ENCODE data around the gene DCLK1. TPM values are rescaled to one million over a fixed set of nuclear protein-coding genes. Genes with fewer than 3 reads are reported as not detected.

Gene DCLK1
- total and polyA plus RNA-seq, 12 donors, result 0.68 to 22.6 (median 2.3) TPM

DNA sequence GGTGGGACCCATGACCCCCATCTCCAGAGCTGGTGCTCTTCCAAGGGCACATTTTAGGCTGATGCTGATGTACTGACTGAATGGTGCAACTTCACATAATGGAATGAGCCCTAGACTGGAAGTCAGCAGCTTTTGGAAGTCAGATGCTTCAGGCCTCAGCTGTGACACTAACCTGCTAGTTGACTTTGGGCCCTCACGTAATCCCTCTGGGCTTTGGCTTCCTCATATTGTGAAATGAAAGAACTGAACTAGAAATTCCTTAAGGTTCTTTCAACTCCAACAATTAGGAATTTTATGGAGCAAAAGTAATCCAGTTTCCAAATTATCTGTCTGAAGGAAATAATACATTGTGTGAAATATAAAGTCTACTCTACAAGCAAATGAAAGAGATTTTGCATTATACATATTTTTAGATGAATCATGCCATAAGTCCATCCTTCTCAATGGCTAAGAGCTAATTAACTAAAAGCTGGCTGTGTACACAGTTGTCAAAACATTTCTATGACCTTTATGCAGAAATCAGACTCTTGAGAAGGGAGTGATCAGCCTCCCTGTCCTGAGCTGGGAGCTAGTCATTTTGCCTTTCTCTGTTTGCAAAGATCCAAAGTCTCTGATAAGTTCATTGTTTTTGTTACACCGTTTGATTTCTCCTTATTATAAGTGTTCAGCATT, 204.2 kb downstream of the DCLK1 start:
- TF ChIP-seq POLR2A (IDR thresholded peaks at IDR 0.05), result no peak
- TF ChIP-seq, protein P1, sequence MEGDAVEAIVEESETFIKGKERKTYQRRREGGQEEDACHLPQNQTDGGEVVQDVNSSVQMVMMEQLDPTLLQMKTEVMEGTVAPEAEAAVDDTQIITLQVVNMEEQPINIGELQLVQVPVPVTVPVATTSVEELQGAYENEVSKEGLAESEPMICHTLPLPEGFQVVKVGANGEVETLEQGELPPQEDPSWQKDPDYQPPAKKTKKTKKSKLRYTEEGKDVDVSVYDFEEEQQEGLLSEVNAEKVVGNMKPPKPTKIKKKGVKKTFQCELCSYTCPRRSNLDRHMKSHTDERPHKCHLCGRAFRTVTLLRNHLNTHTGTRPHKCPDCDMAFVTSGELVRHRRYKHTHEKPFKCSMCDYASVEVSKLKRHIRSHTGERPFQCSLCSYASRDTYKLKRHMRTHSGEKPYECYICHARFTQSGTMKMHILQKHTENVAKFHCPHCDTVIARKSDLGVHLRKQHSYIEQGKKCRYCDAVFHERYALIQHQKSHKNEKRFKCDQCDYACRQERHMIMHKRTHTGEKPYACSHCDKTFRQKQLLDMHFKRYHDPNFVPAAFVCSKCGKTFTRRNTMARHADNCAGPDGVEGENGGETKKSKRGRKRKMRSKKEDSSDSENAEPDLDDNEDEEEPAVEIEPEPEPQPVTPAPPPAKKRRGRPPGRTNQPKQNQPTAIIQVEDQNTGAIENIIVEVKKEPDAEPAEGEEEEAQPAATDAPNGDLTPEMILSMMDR (IDR thresholded peaks at IDR 0.05), result no peak
- intact Hi-C loops (cut with DNase I), result no loop called here
- no peaks in the 10 kb centered on the region for H3K36me3 ChIP-seq (replicated peaks in 1 of 2)
- peak in 1 of 7 donors; percentile 12 for DNase-seq
- no peaks in the 10 kb centered on the region for H3K27me3 ChIP-seq
- 73 to 90% (median 79%) methylated on average over 2 of the region's 2 CpGs for WGBS, 4 donors
- peaks cover 0 to 9% of the 10 kb centered on the region in 2 donors for H3K4me1 ChIP-seq (replicated peaks in 1 of 2)
- H3K27ac ChIP-seq, result peak overlapping the region in 2 of 5 donors; percentile 70 to 74
- no peaks in the 10 kb centered on the region for H3K9me3 ChIP-seq (replicated peaks in 1 of 3)
- H3K4me3 ChIP-seq, result no peak overlapping the region

DNA sequence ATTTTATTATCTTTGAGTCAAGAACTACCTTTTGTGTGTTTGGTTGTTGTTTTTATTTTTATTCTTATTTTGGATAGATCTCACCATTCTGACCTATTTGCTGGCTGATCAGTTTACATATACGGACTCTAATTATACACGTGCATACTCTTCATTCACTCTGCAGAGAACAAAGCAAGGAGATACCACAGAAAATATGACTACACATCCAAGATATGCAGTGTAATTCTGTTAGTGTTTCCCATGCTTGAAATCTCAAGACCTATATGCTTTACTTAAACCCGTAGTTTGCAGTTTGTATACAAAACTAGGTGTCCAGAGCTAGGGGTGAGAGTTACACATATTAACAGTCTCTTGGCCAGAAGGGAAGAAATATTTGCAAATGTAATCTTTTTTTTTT, 205.5 kb downstream of the DCLK1 start:
- WGBS, 4 donors, result 89 to 95% (median 93%) methylated on average over 3 of the region's 3 CpGs
- peaks cover 0 to 9% of the 10 kb centered on the region in 2 donors for H3K4me1 ChIP-seq (replicated peaks in 1 of 2)
- no peak overlapping the region for H3K4me3 ChIP-seq
- H3K9me3 ChIP-seq (replicated peaks in 1 of 3), result no peaks in the 10 kb centered on the region
- H3K36me3 ChIP-seq (replicated peaks in 1 of 2), result no peaks in the 10 kb centered on the region
- intact Hi-C loops (cut with DNase I), result no loop called here
- H3K27ac ChIP-seq, result no peak overlapping the region
- DNase-seq, result no peak
- no peaks in the 10 kb centered on the region for H3K27me3 ChIP-seq
- TF ChIP-seq, protein P1 (IDR thresholded peaks at IDR 0.05), result no peak
- TF ChIP-seq POLR2A (IDR thresholded peaks at IDR 0.05), result no peak

DNA sequence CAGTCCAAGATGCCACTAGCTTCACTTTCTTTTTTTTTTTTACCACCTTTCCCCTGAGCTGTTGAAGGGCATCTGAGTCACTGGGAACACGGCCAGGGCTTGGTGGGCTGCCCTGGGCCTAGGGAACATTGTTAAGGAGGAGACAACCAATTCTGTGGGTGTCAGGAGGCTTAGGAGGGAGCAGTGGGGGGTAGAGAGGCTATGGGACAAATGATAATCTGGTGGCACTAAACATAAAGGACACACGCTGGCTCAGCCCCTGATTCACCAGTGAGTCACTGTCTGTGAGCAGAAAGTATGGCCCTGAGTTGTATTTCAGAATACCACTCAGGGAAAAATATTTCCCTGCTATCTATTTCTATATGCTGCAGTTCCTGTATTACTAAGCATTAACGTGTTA, 207.8 kb downstream of the DCLK1 start:
- no peaks in the 10 kb centered on the region for H3K9me3 ChIP-seq (replicated peaks in 1 of 3)
- no peak overlapping the region for H3K4me3 ChIP-seq
- intact Hi-C loops (cut with DNase I), result no loop called here
- WGBS, 4 donors, result 38 to 46% (median 41%) methylated on average over 3 of the region's 3 CpGs
- no peak for TF ChIP-seq POLR2A (IDR thresholded peaks at IDR 0.05)
- TF ChIP-seq, protein P1 (IDR thresholded peaks at IDR 0.05), result no peak
- H3K4me1 ChIP-seq (replicated peaks in 1 of 2), result peaks cover 0 to 9% of the 10 kb centered on the region in 2 donors
- no peaks in the 10 kb centered on the region for H3K27me3 ChIP-seq
- peak in 6 of 7 donors; percentile 37 to 57 (median 52) for DNase-seq
- peak overlapping the region in 1 of 5 donors; percentile 0 for H3K27ac ChIP-seq
- H3K36me3 ChIP-seq (replicated peaks in 1 of 2), result no peaks in the 10 kb centered on the region

DNA sequence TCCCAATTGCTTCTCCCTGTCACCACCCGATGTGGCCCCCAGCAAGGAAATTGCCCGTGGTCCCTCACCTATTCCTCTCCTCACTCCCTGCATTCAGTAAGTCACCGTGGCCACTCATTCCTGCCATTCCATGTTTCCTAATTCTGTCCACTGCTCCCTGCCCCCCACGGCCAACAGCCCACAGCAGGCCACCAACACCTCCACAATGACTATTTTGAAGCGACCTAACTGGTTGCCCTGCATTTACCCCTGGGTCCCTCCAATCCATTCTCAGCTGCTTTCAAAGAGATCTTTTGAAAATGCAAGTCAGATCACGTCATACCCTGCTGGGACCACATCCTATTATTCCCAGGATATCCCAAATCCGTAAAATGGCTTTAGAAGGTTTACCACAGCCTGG, 210.4 kb downstream of the DCLK1 start:
- no peak overlapping the region for H3K4me3 ChIP-seq
- intact Hi-C loops (cut with DNase I), result no loop called here
- H3K36me3 ChIP-seq (replicated peaks in 1 of 2), result no peaks in the 10 kb centered on the region
- H3K4me1 ChIP-seq (replicated peaks in 1 of 2), result no peaks in the 10 kb centered on the region
- no peaks in the 10 kb centered on the region for H3K27me3 ChIP-seq
- no peak for DNase-seq
- no peak overlapping the region for H3K27ac ChIP-seq
- 80 to 91% (median 88%) methylated on average over 7 of the region's 7 CpGs for WGBS, 4 donors
- H3K9me3 ChIP-seq (replicated peaks in 1 of 3), result no peaks in the 10 kb centered on the region
- no peak for TF ChIP-seq POLR2A (IDR thresholded peaks at IDR 0.05)
- TF ChIP-seq, protein P1 (IDR thresholded peaks at IDR 0.05), result no peak

All from adrenal gland (tissue), 12 donors.